NCI-H2171 treated with DMSO at 0.1 percent for 48 hours (cell line): Measurements from ENCODE around the gene DPH1.

Experiments used
- DNase-seq: peaks from one replicate; lab custom pipeline; 2025; lab: John Stamatoyannopoulos, UW

The DPH1 gene

DNA sequence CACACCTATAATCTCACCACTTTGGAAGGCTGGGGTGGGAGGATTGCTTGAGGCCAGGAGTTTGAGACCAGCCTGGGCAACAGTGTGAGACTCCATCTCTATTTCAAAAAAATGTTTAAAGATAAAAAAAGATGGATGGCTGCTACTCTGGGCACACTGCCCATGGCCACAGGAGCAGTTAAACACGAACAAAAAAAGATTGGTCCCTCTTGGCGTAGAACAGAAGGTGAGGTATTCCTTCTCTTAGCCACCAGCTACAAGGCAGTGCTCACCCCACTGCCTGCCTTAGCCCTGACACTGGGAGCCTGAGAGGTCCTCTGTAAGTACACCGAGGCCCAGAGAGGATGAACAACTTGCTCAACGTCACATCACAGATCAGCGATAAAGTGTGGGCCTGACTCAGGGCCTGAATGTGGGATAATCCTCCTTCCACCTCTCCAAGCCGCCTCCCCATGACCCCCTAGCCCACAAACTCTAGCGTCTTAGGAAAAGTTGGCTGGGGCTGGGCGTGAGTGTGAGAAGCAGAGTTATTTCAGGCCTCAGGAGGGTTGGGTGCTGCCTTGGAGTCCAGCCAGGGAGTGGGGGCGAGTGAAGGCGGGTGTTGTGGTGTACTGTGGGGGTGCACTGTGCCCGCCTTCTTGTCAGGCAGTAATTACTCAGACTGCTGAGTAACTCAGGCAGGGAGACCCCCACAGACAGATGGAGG is 2.3 kb upstream of the DPH1 start:
- no peak for DNase-seq

DNA sequence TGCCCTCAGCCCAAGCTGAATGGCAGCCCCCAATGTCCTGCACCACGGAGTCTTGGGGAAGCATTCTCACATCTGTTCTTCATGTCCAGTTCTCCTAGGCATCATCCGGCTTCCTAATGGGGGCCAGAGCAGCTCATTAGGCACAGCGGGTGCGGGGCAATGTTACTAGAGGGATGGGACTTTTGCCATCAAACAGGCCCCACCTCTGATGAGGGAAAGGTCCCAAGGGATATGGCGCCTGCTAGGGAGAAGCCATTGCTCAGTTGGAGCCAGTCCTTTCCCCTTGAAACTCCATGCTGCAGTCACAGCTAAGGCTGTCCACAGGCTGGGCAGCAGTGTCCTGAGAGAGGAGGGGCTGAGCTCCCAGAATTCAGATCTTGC is 1.7 kb upstream of the DPH1 start:
- DNase-seq: peak; percentile 17

DNA sequence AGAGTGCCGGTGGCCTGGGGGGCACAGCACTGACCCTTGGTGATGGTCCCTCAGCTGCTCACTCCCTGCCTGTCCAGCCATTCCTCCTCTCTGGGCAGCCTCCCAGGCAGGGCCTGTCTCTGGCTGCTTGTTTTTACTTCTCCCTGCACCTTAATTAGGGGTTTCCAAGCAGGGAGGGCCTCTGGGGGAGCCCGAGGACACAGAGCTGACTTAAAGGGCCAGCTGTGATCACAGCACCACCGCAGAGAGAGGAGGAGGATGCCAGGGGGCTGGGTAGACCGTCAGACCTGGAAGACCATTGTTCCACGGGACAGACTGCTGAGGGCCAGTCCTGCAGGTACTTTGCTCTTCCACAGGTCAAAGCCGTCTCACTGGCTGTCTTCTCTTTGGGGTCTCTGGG is 1.2 kb upstream of the DPH1 start:
- no peak for DNase-seq

DNA sequence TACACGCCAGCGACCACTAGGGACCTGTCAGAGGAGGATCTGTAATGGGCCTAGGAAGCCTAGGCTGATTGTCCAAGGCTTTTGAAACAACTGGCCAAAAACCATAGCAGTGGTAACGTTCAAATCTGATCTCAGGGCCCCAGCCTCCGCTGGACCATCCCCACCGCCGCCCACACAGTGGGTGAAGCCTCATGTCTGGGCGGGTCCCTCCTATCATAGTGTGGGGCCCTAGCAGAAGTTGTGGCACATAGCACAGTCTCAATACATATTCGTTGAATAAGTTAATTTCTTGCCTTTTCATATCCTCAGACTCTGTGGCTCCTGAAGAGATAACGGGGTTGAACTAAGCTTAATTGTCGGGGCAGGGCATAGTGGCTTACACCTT is 818 bp downstream of the DPH1 start:
- DNase-seq: no peak

DNA sequence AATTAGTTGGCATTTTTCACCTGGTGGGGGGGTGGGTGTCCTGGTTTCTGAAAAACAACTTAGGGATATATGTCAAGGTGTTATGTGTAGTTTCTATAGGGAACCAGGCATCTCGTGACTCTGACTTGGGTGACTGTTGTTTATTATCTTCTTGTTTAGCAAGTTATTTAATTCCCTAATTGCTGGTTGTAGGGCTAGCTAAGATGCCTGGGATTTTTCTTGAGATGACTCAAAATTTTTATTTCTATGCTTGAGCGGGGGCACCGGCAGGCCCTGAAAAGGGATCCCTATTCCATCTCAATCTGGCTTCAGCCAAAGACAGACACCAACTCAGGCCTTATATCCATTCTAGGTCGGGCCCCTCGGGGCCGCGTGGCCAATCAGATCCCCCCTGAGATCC is 3.2 kb downstream of the DPH1 start:
- no peak for DNase-seq

DNA sequence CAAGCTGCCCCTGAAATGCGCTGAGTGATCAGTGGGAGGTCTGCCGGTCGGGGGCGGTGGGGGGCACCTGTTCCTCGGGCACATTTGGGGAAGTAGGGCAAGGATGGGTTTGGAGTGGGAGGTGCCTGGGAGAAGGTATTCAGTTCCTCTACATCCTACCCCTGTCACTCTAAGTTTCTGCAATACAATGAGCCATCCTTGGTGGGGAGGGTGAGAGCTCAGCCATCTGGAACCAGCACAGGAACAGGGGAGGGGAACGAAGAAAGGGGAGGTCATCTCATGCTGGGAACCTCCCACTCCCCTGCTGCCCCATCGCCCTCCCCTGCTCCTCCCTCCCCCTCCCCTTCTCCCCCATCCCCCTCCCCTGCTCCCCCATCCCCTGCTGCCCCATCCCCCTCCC is 4.2 kb downstream of the DPH1 start:
- peak; percentile 91 for DNase-seq

DNA sequence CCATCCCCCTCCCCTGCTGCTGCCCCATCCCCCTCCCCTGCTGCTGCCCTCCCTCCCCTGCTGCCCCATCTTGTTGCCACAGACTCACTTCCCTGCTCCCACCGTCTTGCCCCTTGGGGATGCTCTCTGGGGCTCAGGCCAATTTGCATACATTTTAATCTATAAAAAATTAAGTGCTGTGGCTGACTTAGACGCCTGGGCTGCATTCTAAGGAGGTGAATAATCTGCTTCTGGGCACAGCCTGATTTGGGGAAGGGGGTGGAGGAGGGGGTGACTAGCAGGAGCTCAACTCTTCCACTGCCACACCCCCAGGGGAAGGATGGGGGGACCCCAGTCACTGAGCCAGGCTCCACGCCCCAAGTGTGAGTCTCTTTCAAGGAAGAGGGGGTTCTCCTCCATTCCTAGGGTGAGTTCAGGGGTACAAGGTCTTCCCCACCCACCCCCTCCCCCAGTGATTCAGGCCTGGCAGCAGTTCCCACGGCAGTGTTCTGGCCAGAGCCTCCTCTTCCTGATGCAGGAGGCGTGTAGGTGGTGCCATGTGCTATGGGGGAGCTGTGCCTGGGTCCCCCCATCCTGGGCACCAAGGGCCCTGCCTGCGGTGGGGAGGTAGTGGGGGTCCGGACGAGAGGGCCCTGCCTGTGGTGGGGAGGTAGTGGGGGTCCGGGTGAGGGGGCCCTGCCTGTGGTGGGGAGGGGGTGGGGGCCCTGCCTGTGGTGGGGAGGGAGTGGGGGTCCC is 5.0 kb downstream of the DPH1 start:
- DNase-seq: peak; percentile 91

DNA sequence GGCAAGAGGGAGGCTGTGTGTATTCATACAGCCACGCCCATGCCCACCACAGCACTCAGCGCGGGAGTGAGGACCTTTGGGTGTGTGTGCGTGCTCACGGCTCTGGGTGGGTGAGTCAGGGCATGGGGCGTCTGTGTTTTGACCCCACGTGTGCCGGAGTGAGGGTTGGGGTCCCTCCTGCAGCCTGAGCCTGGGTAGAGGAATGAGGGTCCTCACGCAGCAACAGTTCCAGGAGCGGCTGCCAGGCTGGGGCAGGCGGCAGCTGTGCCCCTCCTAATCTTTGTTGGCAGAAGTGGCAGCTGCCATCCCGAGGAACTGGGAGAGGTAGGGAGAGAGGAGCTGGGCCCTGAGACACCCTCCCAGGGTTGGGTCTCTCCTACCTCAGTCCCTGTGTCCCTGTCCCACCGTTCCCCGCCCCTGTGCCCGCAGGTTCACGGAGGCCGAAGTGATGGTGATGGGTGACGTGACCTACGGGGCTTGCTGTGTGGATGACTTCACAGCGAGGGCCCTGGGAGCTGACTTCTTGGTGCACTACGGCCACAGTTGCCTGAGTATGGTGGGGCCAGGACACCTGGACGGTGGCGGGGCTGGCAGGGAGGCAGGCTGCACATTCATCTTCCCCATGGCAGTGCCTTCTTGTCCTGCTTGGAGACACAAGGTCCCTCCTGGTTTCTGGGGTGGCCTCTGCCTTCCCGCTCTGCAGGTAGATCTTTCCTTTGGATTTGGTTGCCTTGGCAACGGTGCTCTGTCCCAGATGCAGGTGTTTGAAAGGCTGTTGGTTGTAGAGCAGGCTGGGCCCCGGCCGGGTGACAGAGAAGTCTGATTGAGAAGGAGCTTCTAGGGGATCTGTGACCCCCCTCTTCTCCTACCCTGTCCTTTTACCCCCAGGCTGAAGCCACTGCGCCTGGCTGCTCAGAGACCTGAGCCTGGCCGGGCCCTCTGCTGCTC is 5.9 kb downstream of the DPH1 start:
- DNase-seq: peak; percentile 39

DNA sequence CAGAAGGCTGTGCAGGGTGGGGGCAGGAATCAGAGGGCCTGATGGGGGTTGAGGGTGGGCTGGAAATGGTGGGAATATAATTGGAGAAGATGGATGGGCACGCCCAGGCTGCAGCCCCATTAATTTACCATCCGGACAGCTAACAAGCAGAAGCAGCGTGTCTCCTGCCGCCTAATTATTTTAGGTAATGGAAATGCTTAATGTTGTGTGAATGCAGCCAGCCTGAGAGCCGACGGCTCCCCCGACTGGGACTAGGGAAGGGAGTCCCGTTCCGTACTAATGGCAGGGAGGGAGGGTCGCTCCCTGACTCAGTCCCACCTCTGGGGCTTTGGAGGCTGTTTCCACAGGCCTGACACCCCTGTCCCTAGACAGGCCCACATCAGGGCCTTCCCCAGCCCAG is 7.2 kb downstream of the DPH1 start:
- DNase-seq: no peak

DNA sequence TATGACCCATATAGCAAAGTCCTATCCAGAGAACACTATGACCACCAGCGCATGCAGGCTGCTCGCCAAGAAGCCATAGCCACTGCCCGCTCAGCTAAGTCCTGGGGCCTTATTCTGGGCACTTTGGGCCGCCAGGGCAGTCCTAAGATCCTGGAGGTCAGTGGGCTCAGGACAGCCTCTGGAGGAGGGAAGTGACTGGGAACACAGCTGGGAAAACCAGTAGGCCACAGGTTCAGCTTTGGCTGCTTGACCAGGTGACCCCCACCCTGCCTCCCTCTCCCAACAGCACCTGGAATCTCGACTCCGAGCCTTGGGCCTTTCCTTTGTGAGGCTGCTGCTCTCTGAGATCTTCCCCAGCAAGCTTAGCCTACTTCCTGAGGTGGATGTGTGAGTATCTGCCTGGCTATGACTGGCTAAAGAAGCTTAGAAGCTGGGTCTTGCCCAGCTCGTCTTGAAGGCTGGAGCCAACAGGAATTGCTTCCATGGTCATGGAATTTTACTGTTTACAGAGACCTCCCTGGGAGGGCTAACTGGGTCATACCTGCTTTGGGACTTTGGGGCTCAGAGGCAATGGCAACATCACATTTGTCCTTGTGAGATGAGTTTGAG is 10.4 kb downstream of the DPH1 start:
- no peak for DNase-seq

DNA sequence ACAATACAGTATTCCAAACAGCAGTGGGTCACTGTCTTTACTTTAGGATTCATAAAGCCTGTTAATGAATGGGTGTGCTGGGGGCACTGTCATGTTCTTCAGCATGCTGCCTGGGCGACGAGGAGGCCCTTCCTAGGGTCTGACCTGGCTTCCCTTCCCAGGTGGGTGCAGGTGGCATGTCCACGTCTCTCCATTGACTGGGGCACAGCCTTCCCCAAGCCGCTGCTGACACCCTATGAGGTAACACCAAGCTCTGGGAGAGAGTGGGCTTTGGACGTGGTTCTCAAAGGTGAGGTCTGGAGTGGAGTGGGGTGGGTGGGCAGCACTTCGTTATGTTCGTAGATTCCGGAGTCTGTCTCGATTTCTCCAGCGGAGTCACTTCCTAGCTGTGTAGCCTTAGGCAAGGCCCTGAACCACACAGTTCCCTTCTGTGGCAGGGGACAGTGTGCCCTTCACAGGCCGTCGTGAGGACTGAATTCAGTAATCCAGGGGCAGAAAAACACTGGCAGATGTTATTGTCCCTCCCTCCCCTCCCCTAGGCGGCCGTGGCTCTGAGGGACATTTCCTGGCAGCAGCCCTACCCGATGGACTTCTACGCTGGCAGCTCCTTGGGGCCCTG is 11.1 kb downstream of the DPH1 start:
- DNase-seq: peak; percentile 68

DNA sequence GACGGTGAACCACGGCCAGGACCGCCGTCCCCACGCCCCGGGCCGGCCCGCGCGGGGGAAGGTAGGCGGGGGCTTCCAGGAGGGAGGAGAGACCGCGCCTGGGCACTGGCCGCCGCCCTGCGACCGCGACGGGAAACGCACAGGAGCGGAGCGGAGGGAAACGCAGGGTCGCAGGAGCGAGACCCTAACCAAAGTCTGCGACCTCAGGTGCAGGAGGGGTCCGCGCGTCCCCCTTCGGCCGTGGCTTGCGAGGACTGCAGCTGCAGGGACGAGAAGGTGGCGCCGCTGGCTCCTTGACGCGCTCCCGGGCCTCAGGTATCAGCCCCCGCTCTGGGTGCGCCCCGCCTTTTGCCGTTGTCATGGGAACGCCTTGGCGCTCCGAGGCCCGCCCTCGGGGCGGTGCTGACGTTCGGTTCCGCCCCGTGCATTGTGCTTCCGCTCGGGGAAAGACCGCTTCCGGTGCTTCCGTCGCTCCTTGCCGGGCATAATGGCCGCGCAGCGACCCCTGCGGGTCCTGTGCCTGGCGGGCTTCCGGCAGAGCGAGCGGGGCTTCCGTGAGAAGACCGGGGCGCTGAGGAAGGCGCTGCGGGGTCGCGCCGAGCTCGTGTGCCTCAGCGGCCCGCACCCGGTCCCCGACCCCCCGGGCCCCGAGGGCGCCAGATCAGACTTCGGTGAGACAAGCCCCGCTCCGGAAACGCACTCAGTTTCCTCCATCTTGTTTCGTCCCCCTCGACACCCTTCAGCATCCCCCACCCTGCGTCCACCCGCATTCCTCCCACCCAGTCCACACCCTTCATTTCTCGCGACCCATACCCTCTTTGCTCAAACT is 11.8 kb downstream of the DPH1 start, which contains the start of gene OVCA2:
Gene OVCA2, plus strand, starts transcription at position 462 of the 829 bp plus-strand sequence. Its CDS starts 26 bp downstream, at position 488.
- DNase-seq: peak; percentile 95

DNA sequence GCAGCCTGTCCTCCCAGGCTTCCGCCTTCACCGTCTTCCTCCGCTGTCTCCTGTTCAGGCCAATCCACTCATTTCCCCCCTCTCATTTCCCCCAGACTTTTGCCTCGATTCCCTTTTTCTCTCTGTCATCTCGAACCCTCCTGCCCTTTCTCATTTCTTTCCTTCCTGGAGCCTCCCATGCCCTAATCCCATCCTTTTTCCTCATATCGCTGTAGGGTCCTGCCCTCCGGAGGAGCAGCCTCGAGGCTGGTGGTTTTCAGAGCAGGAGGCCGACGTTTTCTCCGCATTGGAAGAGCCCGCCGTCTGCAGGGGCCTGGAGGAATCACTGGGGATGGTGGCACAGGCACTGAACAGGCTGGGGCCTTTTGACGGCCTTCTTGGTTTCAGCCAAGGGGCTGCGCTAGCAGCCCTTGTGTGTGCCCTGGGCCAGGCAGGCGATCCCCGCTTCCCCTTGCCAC is 12.5 kb downstream of the DPH1 start:
- peak; percentile 41 for DNase-seq

DNA sequence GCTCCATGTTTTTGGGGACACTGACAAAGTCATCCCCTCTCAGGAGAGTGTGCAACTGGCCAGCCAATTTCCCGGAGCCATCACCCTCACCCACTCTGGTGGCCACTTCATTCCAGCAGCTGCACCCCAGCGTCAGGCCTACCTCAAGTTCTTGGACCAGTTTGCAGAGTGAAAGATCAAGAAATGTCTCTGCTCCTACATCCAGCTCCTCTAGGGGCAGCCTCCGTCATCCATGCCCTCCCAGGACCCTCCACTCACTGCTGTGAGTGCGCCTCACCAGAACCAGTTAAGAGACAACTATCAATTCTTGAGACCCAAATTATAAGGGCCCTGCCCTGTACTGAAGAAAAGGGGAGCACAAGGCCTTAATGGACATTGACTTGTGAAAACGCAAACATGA is 13.0 kb downstream of the DPH1 start:
- no peak for DNase-seq

DNA sequence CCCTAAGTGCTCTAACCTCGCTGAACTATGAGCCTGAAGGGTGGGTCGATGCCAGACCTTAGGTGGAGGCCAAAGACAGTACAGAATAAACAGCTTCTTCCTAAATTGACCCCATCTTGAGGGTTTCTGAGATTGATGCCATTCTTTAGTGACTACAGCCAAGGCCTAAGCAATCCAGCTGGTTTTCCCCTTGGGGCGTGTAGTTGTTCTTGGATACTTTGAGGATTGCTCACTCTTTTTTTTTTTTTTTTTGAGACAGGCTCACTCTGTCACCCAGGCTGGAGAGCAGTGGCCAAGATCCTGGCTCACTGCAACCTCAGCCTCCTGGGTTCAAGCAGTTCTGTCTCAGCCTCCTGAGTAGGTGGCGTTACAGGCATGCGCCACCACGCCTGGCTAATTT is 13.8 kb downstream of the DPH1 start:
- DNase-seq: no peak

DNA sequence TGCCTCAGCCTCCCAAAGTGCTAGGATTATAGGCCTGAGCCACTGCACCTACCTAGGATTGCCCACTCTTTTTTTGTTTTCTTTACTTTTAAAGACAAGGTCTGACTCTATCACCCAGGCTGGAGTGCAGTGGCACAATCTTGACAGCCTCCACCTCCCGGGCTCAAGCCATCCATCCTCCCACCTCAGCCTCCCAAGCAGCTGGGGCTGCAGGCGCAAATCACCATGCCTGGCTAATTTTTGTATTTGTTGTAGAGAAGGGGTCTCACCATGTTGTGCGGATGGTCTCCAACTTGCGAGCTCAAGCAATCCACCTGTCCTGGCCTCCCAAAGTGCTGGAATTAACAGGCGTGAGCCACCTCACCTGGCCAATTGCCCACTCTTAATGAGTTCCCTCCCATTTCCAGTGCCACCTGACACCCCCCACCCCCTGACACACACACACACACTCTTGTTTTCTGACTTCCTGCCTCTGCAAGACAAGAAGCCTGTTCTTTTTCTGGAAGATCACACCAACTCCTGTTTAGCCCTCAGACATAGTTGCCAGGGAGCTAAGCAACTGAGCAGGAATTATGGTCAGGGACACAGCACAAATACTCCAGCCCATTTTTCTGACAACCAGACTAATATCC is 14.4 kb downstream of the DPH1 start:
- no peak for DNase-seq

DNA sequence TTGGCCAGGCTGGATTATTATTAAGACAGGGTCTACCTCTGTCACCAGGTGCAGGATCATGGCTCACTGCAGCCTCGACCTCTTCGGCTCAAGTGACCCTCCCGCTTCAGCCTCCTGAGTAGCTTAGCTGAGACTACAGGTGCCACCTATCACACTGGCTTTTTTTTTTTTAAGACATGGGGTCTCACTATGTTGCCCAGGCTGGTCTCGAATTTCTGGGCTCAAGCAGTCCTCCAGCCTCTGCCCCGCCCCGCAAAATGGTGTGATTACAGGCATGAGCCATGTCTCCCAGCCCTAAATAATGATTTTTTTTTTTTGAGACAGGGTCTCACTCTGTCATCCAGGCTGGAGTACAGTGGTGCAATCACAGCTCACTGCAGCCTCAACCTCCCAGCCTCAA is 17.6 kb downstream of the DPH1 start:
- DNase-seq: no peak

DNA sequence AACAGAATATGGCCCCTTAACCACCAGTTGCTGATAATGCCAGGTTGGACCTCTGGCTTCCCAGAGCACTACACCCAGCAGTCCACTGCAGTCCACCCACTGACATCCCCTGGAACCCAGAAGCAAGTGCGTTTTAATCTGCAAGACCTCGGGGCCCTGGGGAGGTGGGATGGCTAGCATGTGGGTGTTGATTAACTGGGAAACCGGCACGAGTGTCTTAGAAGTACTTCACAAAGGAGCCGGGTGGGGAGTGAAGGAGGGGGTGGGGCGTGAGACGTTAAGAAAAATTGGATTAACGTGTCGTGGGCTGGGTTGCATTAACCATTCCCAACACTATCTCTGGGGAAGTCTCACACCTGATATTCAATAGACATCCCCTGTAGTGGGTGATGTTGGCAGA is 18.9 kb downstream of the DPH1 start:
- DNase-seq: no peak

DNA sequence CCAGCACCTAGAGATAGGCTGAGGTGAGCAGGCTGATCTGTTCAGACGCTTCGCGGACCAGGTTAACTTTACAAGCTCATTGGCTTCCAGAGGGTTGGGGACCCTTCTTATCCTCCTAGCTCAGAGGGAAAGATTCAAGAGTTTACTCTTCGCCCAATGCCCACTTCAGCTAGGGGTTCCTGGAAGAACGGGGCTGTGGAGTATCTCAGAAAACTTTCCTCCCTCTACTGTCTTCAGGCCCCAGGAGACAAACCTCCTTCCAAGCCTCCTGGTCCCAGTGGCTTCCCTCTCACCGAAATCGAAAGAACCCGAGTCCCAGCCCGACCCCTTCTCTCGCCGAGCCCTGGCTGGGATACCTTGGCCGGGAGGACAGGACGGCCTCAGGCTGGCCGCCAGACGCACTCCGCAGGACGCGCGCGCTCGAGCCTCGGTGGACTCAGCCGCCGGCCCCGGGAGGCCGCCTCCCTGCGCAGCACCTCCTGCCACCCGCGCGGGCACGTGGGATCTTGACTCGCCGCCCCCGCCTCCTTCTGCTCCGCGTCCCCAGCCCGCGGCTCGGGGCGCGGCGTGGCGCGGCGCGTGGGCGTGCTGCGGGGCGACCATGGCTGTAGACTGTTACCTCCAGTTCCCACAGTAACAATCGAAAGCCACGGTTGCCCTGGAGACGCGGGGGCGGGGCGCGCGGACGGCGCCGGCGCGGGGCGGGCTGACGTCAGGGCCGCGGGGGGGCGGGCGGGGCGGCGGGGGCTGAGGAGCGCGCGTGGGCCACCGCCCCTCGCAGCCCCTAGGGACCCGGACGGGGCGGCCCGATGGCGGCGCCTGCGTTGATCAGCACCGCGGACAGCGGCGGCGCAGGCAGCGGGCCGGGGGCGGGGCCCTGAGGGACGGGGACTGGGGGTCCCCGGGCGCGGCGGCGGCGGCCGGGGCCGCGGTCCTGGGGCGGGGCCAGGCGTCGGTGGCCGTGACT is 19.7 kb downstream of the DPH1 start:
- peak; percentile 75 for DNase-seq
